ENCODE data around the gene FBXO44. TPM values are rescaled to one million over a fixed set of nuclear protein-coding genes. Genes with fewer than 3 reads are reported as not detected.

FBXO44 gene
- total RNA-seq, 2 experiments from 2014 or later = 30.4 to 32.4 TPM

- no peak for DNase-seq
- Mint-ChIP-seq H3K9me3 (no peaks in the 10 kb centered on the region), H3K27me3 (peaks cover 35% of the 10 kb centered on the region), H3K27ac (no peak overlapping the region), H3K4me1 (peaks cover 21% of the 10 kb centered on the region), H3K4me3 (no peak overlapping the region), H3K36me3 (ENCODE audit: low read depth) (no peaks in the 10 kb centered on the region)
- CTCF ChIA-PET = interaction anchor here (0.6 to 1.9 kb wide), 3 partner anchors 11 to 33 kb away, joined by 3 to 10 read pairs (median 3); partner anchors contain the start of gene FBXO6
- POLR2A ChIA-PET = interaction anchor here (3.6 kb wide), 1 partner anchor 33 kb away, joined by 18 read pairs; the partner anchor contains the start of gene FBXO6
These were observed 42.7 kb downstream of the FBXO44 start for GRCh38 chr1:11697188-11697892.

DNA sequence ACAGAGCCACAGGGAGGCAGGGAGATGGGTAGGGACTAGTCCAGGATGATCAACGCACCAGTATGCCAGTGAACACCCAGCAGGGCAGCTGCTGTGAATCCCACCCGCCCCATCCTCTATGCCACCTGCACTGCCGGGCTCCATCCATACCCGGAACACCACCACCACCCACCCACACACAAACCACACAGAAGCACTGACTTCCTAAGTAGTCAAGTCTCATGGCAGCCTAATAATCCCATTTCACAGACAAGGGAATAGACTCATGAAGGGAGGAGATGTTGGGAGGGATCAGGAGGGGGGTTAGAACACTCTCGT is 43.2 kb downstream of the FBXO44 start:
- DNase-seq = no peak
- H3K4me3 Mint-ChIP-seq = no peak overlapping the region
- POLR2A ChIA-PET = no interaction called here
- H3K36me3 Mint-ChIP-seq (ENCODE audit: low read depth) = no peaks in the 10 kb centered on the region
- H3K9me3 Mint-ChIP-seq = no peaks in the 10 kb centered on the region
- H3K27me3 Mint-ChIP-seq = peaks cover 30% of the 10 kb centered on the region
- H3K4me1 Mint-ChIP-seq = peaks cover 16% of the 10 kb centered on the region
- CTCF ChIA-PET = interaction anchor here (0.6 kb wide), 1 partner anchor 21 kb away, joined by 3 read pairs; no protein-coding TSS in a partner anchor
- H3K27ac Mint-ChIP-seq = no peak overlapping the region

- Mint-ChIP-seq H3K36me3 (ENCODE audit: low read depth) (no peaks in the 10 kb centered on the region), H3K27ac (no peak overlapping the region), H3K4me3 (no peak overlapping the region), H3K27me3 (peaks cover 23% of the 10 kb centered on the region), H3K4me1 (peaks cover 3% of the 10 kb centered on the region), H3K9me3 (no peaks in the 10 kb centered on the region)
- ChIA-PET POLR2A (no interaction called here), CTCF (interaction anchor here (0.7 to 1.1 kb wide), 4 partner anchors 9 to 37 kb away, joined by 3 to 5 read pairs (median 3); partner anchors contain the start of gene FBXO6)
- DNase-seq = no peak
These were observed 46.2 kb downstream of the FBXO44 start for GRCh38 chr1:11700601-11701467.

DNA sequence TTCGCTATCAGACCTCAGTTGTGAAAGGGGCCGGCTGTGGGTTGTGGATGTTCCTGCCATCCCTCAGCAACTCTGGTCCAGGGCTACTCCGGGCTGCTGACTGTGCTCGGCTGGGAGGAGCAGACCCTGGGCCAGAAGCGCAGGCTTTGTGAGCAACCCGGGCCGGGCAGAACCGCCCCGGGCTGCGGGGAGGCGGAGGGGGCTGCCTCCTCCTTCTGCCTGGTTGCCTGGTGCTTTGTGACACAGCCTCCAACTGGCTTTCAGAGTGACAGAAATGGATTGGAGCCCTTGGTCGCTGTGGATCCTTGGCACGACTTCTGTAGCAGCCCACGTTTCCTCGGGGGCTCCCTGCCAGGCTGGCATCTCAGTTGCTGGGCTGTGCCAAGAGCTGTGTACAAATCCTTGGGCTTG is 46.9 kb downstream of the FBXO44 start:
- Mint-ChIP-seq H3K4me3 (no peak overlapping the region), H3K27me3 (peaks cover 23% of the 10 kb centered on the region), H3K27ac (no peak overlapping the region), H3K9me3 (no peaks in the 10 kb centered on the region), H3K4me1 (peaks cover 3% of the 10 kb centered on the region), H3K36me3 (ENCODE audit: low read depth) (no peaks in the 10 kb centered on the region)
- DNase-seq = no peak
- POLR2A ChIA-PET = no interaction called here
- CTCF ChIA-PET = interaction anchor here (1.0 kb wide), 1 partner anchor 9 kb away, joined by 3 read pairs; no protein-coding TSS in a partner anchor

DNA sequence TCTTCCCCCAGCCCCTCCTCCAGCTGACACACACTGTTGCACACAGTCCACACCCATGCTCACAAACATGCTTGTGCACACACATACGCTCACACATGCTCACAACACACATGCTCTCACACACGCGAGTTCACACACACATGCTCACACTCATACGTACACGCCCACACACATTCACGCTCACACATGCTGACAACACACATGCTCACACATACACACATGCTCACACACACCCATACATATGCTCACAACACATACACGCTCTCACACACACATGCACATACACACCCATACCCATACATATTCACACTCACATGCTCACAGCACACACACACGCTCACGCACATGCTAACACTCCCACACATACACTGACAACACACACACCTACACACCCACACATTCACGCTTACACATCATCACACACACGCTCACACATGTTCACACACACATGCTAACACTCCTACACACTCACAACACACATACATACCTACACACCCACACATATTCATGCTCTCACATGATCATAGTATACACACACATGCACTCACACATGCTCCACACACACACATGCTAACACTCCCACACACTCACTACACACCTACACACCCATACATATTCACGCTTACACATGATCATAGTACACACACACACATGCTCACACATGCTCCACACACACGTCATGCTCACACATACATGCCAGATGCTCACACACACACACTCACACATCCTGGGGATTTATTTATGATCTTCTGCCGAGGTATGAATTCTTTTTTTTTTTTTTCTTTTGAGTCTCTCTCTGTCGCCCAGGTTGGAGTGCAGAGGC is 47.5 kb downstream of the FBXO44 start:
- ChIA-PET CTCF (interaction anchor here (1.0 kb wide), 1 partner anchor 8 kb away, joined by 3 read pairs; no protein-coding TSS in a partner anchor), POLR2A (interaction anchor here (2.8 kb wide), 1 partner anchor 17 kb away, joined by 8 read pairs; no protein-coding TSS in a partner anchor)
- Mint-ChIP-seq H3K27me3 (peaks cover 23% of the 10 kb centered on the region), H3K27ac (no peak overlapping the region), H3K4me3 (no peak overlapping the region), H3K4me1 (peaks cover 3% of the 10 kb centered on the region), H3K9me3 (no peaks in the 10 kb centered on the region), H3K36me3 (ENCODE audit: low read depth) (no peaks in the 10 kb centered on the region)
- DNase-seq = no peak

GRCh38 chr1:11703357-11704193 is 48.9 kb downstream of the FBXO44 start:
- Mint-ChIP-seq H3K9me3 (no peaks in the 10 kb centered on the region), H3K36me3 (ENCODE audit: low read depth) (no peaks in the 10 kb centered on the region), H3K27me3 (peaks cover 23% of the 10 kb centered on the region), H3K4me1 (peaks cover 1% of the 10 kb centered on the region), H3K27ac (no peak overlapping the region), H3K4me3 (no peak overlapping the region)
- DNase-seq = no peak
- ChIA-PET CTCF (no interaction called here), POLR2A (interaction anchor here (2.8 kb wide), 1 partner anchor 16 kb away, joined by 8 read pairs; no protein-coding TSS in a partner anchor)

DNA sequence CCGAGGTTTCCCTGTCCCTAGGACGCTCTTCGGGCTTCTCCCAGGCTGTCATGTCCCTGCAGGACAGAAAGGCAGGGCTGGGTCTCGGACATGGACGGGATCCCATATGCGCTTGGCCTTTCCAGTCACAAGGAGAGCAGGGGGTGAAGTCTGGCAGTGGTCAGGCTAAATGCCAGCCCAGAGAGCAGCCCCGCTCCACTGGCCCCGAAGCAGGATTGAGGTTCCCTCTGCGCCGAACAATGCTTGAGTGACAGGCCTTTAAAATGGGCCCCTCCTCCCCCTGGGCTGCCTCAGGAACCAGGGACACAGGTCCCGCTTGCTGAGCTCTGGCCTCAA is 49.5 kb downstream of the FBXO44 start:
- peaks cover 6% of the 10 kb centered on the region for H3K4me1 Mint-ChIP-seq
- H3K36me3 Mint-ChIP-seq (ENCODE audit: low read depth) = no peaks in the 10 kb centered on the region
- peaks cover 19% of the 10 kb centered on the region for H3K27me3 Mint-ChIP-seq
- ChIA-PET POLR2A (interaction anchor here (2.8 kb wide), 1 partner anchor 15 kb away, joined by 8 read pairs; no protein-coding TSS in a partner anchor), CTCF (no interaction called here)
- no peak overlapping the region for H3K27ac Mint-ChIP-seq
- DNase-seq = no peak
- H3K9me3 Mint-ChIP-seq = no peaks in the 10 kb centered on the region
- H3K4me3 Mint-ChIP-seq = no peak overlapping the region

DNA sequence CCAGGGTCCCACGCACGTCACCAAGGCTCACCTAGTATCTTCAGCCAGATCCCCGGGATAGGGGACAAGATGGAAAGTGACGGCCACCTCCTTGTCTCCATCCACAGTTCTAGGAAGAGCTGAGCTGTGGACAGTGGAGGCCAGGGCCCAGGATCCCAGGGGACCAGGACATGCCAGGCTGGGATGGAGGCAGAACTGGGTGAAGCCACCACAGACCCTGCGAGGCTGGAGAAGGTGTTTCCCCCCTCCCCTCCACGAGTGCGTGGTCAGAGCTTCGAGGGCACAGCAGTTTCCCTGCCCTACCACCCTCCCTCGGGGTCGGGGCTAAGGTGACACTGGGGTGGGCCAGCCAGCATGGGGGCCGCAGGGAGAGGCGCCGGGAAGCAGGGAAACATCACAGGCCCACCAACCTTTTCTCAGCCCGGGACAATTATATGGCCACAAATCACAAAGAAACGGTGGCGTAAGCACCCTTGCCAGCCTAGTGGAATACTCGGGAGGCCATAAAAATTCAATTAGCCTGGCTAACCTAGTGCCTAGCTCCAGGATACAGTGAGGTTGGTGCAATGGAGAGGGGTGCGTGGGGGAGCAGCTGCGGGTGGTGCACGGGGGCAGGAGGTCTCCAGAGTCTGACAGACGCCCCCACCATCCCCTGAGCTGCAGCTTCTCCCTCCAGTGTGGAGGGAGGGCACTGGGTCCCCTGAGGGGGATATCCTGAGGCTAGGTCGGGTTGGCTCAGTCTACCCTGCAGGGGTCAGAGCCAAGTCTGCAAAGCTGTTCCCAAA is 50.2 kb downstream of the FBXO44 start:
- no peaks in the 10 kb centered on the region for H3K9me3 Mint-ChIP-seq
- DNase-seq = no peak
- peaks cover 18% of the 10 kb centered on the region for H3K27me3 Mint-ChIP-seq
- H3K36me3 Mint-ChIP-seq (ENCODE audit: low read depth) = no peaks in the 10 kb centered on the region
- ChIA-PET POLR2A (interaction anchor here (1.2 to 2.8 kb wide), 2 partner anchors 14 to 23 kb away, joined by 3 to 8 read pairs; no protein-coding TSS in a partner anchor), CTCF (no interaction called here)
- H3K4me3 Mint-ChIP-seq = no peak overlapping the region
- no peak overlapping the region for H3K27ac Mint-ChIP-seq
- H3K4me1 Mint-ChIP-seq = peaks cover 6% of the 10 kb centered on the region

DNA sequence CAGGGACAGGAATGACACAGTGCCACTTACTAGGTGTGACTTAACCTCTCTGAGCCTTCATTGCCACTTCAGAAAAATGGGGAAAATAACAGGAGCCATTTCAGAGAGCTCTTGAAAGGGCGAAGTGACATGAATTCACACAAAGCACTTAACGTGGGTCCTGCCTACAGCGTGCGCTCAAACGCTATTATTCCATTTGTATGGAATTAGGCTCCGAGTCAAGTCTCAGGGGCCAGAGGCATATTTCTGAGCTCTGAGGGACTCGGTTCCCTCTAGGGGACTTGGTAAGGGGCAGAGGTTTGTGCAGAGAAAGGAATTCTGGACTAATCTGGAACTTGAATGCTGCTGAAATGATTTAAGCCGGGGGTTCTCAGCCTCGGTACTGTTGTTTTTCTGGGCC is 50.9 kb downstream of the FBXO44 start:
- no peaks in the 10 kb centered on the region for H3K36me3 Mint-ChIP-seq (ENCODE audit: low read depth)

DNA sequence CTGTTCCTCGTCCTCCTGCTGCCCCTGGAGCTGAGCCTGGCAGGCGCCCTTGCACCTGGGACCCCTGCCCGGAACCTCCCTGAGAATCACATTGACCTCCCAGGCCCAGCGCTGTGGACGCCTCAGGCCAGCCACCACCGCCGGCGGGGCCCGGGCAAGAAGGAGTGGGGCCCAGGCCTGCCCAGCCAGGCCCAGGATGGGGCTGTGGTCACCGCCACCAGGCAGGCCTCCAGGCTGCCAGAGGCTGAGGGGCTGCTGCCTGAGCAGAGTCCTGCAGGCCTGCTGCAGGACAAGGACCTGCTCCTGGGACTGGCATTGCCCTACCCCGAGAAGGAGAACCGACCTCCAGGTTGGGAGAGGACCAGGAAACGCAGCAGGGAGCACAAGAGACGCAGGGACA is 51.6 kb downstream of the FBXO44 start:
- peaks cover 6% of the 10 kb centered on the region for H3K4me1 Mint-ChIP-seq
- no peak for DNase-seq
- ChIA-PET CTCF (interaction anchor here (2.4 kb wide), 1 partner anchor 13 kb away, joined by 8 read pairs; no protein-coding TSS in a partner anchor), POLR2A (interaction anchor here (1.2 kb wide), 1 partner anchor 25 kb away, joined by 3 read pairs; no protein-coding TSS in a partner anchor)
- no peak overlapping the region for H3K27ac Mint-ChIP-seq
- H3K27me3 Mint-ChIP-seq = peaks cover 14% of the 10 kb centered on the region
- H3K9me3 Mint-ChIP-seq = no peaks in the 10 kb centered on the region
- no peak overlapping the region for H3K4me3 Mint-ChIP-seq
- no peaks in the 10 kb centered on the region for H3K36me3 Mint-ChIP-seq (ENCODE audit: low read depth)

More for the DNA sequence above, 50.9 kb downstream of the FBXO44 start:
- H3K27me3 Mint-ChIP-seq = peaks cover 18% of the 10 kb centered on the region
- no peak overlapping the region for H3K27ac Mint-ChIP-seq
- no peak overlapping the region for H3K4me3 Mint-ChIP-seq
- POLR2A ChIA-PET = interaction anchor here (1.2 kb wide), 1 partner anchor 24 kb away, joined by 3 read pairs; no protein-coding TSS in a partner anchor
- CTCF ChIA-PET = no interaction called here
- H3K4me1 Mint-ChIP-seq = peaks cover 6% of the 10 kb centered on the region
- H3K9me3 Mint-ChIP-seq = no peaks in the 10 kb centered on the region
- no peak for DNase-seq

- no peak for DNase-seq
- POLR2A ChIA-PET = interaction anchor here (1.4 kb wide), 1 partner anchor 43 kb away, joined by 4 read pairs; no protein-coding TSS in a partner anchor
- no peak overlapping the region for H3K4me3 Mint-ChIP-seq
- CTCF ChIA-PET = interaction anchor here (0.6 to 2.4 kb wide), 7 partner anchors 11 to 670 kb away, joined by 3 to 8 read pairs (median 3); no protein-coding TSS in a partner anchor
- H3K4me1 Mint-ChIP-seq = peaks cover 6% of the 10 kb centered on the region
- peaks cover 15% of the 10 kb centered on the region for H3K27me3 Mint-ChIP-seq
- no peaks in the 10 kb centered on the region for H3K36me3 Mint-ChIP-seq (ENCODE audit: low read depth)
- no peak overlapping the region for H3K27ac Mint-ChIP-seq
- no peaks in the 10 kb centered on the region for H3K9me3 Mint-ChIP-seq
These were observed 53.1 kb downstream of the FBXO44 start for GRCh38 chr1:11707621-11708276.

Measured in activated CD4-positive, alpha-beta memory T cell treated with anti-CD3 and anti-CD28 coated beads, Interleukin-2, amount 10 ng/mL, durations not matched to agents 7 days and 5 days (primary cell).